ENCODE results near the gene CILP. TPM values are rescaled to one million over a fixed set of nuclear protein-coding genes. Genes with fewer than 3 reads are reported as not detected.

CILP gene
- total and polyA plus RNA-seq, 5 donors: 1.3 to 9.9 (median 3.2) TPM

- 78% methylated on average over 6 of the region's 6 CpGs for WGBS
- Histone ChIP-seq H3K4me1 (ENCODE audit: control insufficient read depth, insufficient read depth, low read length) (no peaks in the 10 kb centered on the region), H3K27ac (ENCODE audit: low read length) (no peak overlapping the region), H3K4me3 (ENCODE audit: low read length) (no peak overlapping the region), H3K27me3 (ENCODE audit: control insufficient read depth, insufficient read depth) (no peaks in the 10 kb centered on the region), H3K9me3 (ENCODE audit: control insufficient read depth, low read length) (no peaks in the 10 kb centered on the region)
- DNase-seq: no peak
- no peak for ATAC-seq
- intact Hi-C loops (cut with DNase I): no loop called here
Observed at GRCh38 chr15:65223996-65224395, 12.7 kb upstream of the CILP start.

GRCh38 chr15:65222891-65223290, 11.6 kb upstream of the CILP start:
- H3K4me1 ChIP-seq (ENCODE audit: control insufficient read depth, insufficient read depth, low read length): no peaks in the 10 kb centered on the region
- DNase-seq (no peak), ATAC-seq (no peak)
- H3K9me3 ChIP-seq (ENCODE audit: control insufficient read depth, low read length): no peaks in the 10 kb centered on the region
- no peak overlapping the region for H3K4me3 ChIP-seq (ENCODE audit: low read length)
- intact Hi-C loops (cut with DNase I): no loop called here
- H3K27ac ChIP-seq (ENCODE audit: low read length): no peak overlapping the region
- no peaks in the 10 kb centered on the region for H3K27me3 ChIP-seq (ENCODE audit: control insufficient read depth, insufficient read depth)
- WGBS: 87% methylated on average over 4 of the region's 4 CpGs

GRCh38 chr15:65221697-65222096, 10.4 kb upstream of the CILP start:
- H3K27me3 ChIP-seq (ENCODE audit: control insufficient read depth, insufficient read depth): no peaks in the 10 kb centered on the region
- intact Hi-C loops (cut with DNase I): no loop called here
- H3K4me3 ChIP-seq (ENCODE audit: low read length): no peak overlapping the region
- no peaks in the 10 kb centered on the region for H3K9me3 ChIP-seq (ENCODE audit: control insufficient read depth, low read length)
- 89% methylated on average over 2 of the region's 2 CpGs for WGBS
- no peak for DNase-seq
- ATAC-seq: no peak
- H3K27ac ChIP-seq (ENCODE audit: low read length): no peak overlapping the region
- H3K4me1 ChIP-seq (ENCODE audit: control insufficient read depth, insufficient read depth, low read length): no peaks in the 10 kb centered on the region

GRCh38 chr15:65219137-65219536, 7.9 kb upstream of the CILP start:
- no peaks in the 10 kb centered on the region for H3K27me3 ChIP-seq (ENCODE audit: control insufficient read depth, insufficient read depth)
- no peaks in the 10 kb centered on the region for H3K9me3 ChIP-seq (ENCODE audit: control insufficient read depth, low read length)
- DNase-seq (no peak), ATAC-seq (no peak)
- intact Hi-C loops (cut with DNase I): no loop called here
- no peak overlapping the region for H3K27ac ChIP-seq (ENCODE audit: low read length)
- no peak overlapping the region for H3K4me3 ChIP-seq (ENCODE audit: low read length)
- WGBS: 91% methylated on average over 3 of the region's 3 CpGs
- H3K4me1 ChIP-seq (ENCODE audit: control insufficient read depth, insufficient read depth, low read length): no peaks in the 10 kb centered on the region

GRCh38 chr15:65217526-65218482, 6.5 kb upstream of the CILP start:
- Histone ChIP-seq H3K27me3 (ENCODE audit: control insufficient read depth, insufficient read depth) (no peaks in the 10 kb centered on the region), H3K9me3 (ENCODE audit: control insufficient read depth, low read length) (no peaks in the 10 kb centered on the region), H3K4me3 (ENCODE audit: low read length) (no peak overlapping the region), H3K27ac (ENCODE audit: low read length) (no peak overlapping the region), H3K4me1 (ENCODE audit: control insufficient read depth, insufficient read depth, low read length) (no peaks in the 10 kb centered on the region)
- intact Hi-C loops (cut with DNase I): no loop called here
- no peak for DNase-seq
- ATAC-seq: no peak
- 85% methylated on average over 10 of the region's 10 CpGs for WGBS

GRCh38 chr15:65215496-65215895, 4.2 kb upstream of the CILP start:
- H3K27me3 ChIP-seq (ENCODE audit: control insufficient read depth, insufficient read depth): no peaks in the 10 kb centered on the region
- no peaks in the 10 kb centered on the region for H3K4me1 ChIP-seq (ENCODE audit: control insufficient read depth, insufficient read depth, low read length)
- no peak overlapping the region for H3K4me3 ChIP-seq (ENCODE audit: low read length)
- no peaks in the 10 kb centered on the region for H3K9me3 ChIP-seq (ENCODE audit: control insufficient read depth, low read length)
- H3K27ac ChIP-seq (ENCODE audit: low read length): no peak overlapping the region
- no peak for ATAC-seq
- no peak for DNase-seq
- intact Hi-C loops (cut with DNase I): no loop called here

GRCh38 chr15:65214010-65214409, 2.7 kb upstream of the CILP start:
- Histone ChIP-seq H3K27ac (ENCODE audit: low read length) (no peak overlapping the region), H3K27me3 (ENCODE audit: control insufficient read depth, insufficient read depth) (no peaks in the 10 kb centered on the region), H3K4me3 (ENCODE audit: low read length) (no peak overlapping the region), H3K4me1 (ENCODE audit: control insufficient read depth, insufficient read depth, low read length) (no peaks in the 10 kb centered on the region), H3K9me3 (ENCODE audit: control insufficient read depth, low read length) (no peaks in the 10 kb centered on the region)
- DNase-seq (no peak), ATAC-seq (no peak)
- intact Hi-C loops (cut with DNase I): no loop called here
- WGBS: 70% methylated on average over 4 of the region's 4 CpGs

- intact Hi-C loops (cut with DNase I): no loop called here
- peak; percentile 64 to 73 (median 67) for DNase-seq
- no peak overlapping the region for H3K4me3 ChIP-seq (ENCODE audit: low read length)
- no peaks in the 10 kb centered on the region for H3K27me3 ChIP-seq (ENCODE audit: control insufficient read depth, insufficient read depth)
- H3K4me1 ChIP-seq (ENCODE audit: control insufficient read depth, insufficient read depth, low read length): no peaks in the 10 kb centered on the region
- no peaks in the 10 kb centered on the region for H3K9me3 ChIP-seq (ENCODE audit: control insufficient read depth, low read length)
- no peak overlapping the region for H3K27ac ChIP-seq (ENCODE audit: low read length)
- WGBS: 58% methylated on average over 2 of the region's 2 CpGs
- peak; percentile 59 to 69 for ATAC-seq
Observed at GRCh38 chr15:65213241-65213640, 2.0 kb upstream of the CILP start.

GRCh38 chr15:65212097-65212496, 824 bp upstream of the CILP start:
- no peaks in the 10 kb centered on the region for H3K9me3 ChIP-seq (ENCODE audit: control insufficient read depth, low read length)
- intact Hi-C loops (cut with DNase I): no loop called here
- H3K27ac ChIP-seq (ENCODE audit: low read length): no peak overlapping the region
- no peak overlapping the region for H3K4me3 ChIP-seq (ENCODE audit: low read length)
- peak in 1 of 2 donors; percentile 17 for ATAC-seq
- no peaks in the 10 kb centered on the region for H3K4me1 ChIP-seq (ENCODE audit: control insufficient read depth, insufficient read depth, low read length)
- no peak for DNase-seq
- 68% methylated on average over 5 of the region's 5 CpGs for WGBS
- H3K27me3 ChIP-seq (ENCODE audit: control insufficient read depth, insufficient read depth): no peaks in the 10 kb centered on the region

GRCh38 chr15:65211482-65211982, 259 bp upstream of the CILP start:
- ATAC-seq: peak; percentile 55 to 56
- WGBS: 32% methylated on average over 6 of the region's 6 CpGs
- H3K4me3 ChIP-seq (ENCODE audit: low read length): no peak overlapping the region

GRCh38 chr15:65209701-65210643, 1.3 kb downstream of the CILP start:
- WGBS: 71% methylated on average over 17 of the region's 17 CpGs
- no peak for ATAC-seq
- no peaks in the 10 kb centered on the region for H3K4me1 ChIP-seq (ENCODE audit: control insufficient read depth, insufficient read depth, low read length)
- H3K27ac ChIP-seq (ENCODE audit: low read length): no peak overlapping the region
- peak in 1 of 3 donors; percentile 56 for DNase-seq
- no peaks in the 10 kb centered on the region for H3K27me3 ChIP-seq (ENCODE audit: control insufficient read depth, insufficient read depth)
- no peaks in the 10 kb centered on the region for H3K9me3 ChIP-seq (ENCODE audit: control insufficient read depth, low read length)
- intact Hi-C loops (cut with DNase I): no loop called here
- H3K4me3 ChIP-seq (ENCODE audit: low read length): no peak overlapping the region

More at GRCh38 chr15:65211482-65211982, 259 bp upstream of the CILP start:
- Histone ChIP-seq H3K27me3 (ENCODE audit: control insufficient read depth, insufficient read depth) (no peaks in the 10 kb centered on the region), H3K9me3 (ENCODE audit: control insufficient read depth, low read length) (no peaks in the 10 kb centered on the region), H3K27ac (ENCODE audit: low read length) (no peak overlapping the region), H3K4me1 (ENCODE audit: control insufficient read depth, insufficient read depth, low read length) (no peaks in the 10 kb centered on the region)
- peak; percentile 56 to 86 (median 81) for DNase-seq
- intact Hi-C loops (cut with DNase I): no loop called here

Measured in right cardiac atrium (tissue), 5 donors.